ENCODE data around the gene IL16.
"Not testable (repeated sequence)": the region's sequence is repeated elsewhere in the genome, so short reads cannot be mapped to it uniquely, and the experiment has no call there.

Gene IL16

GRCh38 chr15:81196576-81197254, at the start of gene IL16:
Gene IL16, plus strand, starts transcription at chr15:81196879. Its CDS starts 28,521 bp downstream, at chr15:81225400.
- no peak for DNase-seq (ENCODE audit: low read depth in 4 of 4, low spot score in 1 of 4)

DNA sequence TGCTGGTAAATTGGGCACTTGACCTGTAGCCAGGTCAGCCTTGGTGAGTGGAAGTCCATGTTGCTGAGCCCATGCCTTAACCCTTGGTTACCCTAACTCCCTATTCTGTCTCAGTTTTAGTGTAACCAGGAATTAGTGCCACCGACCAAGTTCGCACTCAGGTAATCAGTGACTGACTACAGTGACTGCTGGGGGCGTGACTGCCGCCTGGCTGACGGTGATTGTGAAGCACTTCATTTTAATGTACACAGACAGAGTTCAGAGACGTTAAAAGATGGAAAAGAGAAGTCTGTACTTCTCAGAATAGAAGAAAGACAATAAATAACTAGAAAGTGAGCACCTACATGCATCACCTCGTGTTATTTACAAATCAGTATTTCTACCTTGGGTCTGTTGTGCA, 45.3 kb upstream of the IL16 start:
- DNase-seq (ENCODE audit: low read depth in 4 of 4, low spot score in 1 of 4) = no peak

- DNase-seq (ENCODE audit: low read depth in 4 of 4, low spot score in 1 of 4) = no peak
Observed at GRCh38 chr15:81152339-81152738, 44.3 kb upstream of the IL16 start.

DNA sequence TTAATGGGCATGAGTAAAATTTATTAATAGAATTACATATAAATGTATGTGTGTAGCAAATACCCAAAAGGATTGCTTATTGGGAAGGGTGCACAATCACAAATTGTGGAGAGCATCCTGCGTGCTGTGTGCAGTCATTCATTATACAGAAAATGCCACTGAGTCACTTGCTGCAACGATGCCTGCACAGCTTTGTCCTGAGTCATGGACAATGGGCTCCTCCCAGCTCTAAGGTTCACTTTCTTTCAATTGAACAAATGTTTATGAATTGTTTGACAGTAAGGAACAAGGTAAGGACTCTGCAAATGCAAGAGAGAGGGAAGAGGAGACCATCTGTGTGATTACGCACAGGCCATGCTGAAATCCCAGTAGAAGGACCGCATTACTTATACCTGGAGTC, 43.9 kb upstream of the IL16 start:
- no peak for DNase-seq (ENCODE audit: low read depth in 4 of 4, low spot score in 1 of 4)

- no peak for DNase-seq (ENCODE audit: low read depth in 4 of 4, low spot score in 1 of 4)
Observed at GRCh38 chr15:81155375-81156218, 41.1 kb upstream of the IL16 start.

GRCh38 chr15:81156324-81156723, 40.4 kb upstream of the IL16 start:
- no peak for DNase-seq (ENCODE audit: low read depth in 4 of 4, low spot score in 1 of 4)

DNA sequence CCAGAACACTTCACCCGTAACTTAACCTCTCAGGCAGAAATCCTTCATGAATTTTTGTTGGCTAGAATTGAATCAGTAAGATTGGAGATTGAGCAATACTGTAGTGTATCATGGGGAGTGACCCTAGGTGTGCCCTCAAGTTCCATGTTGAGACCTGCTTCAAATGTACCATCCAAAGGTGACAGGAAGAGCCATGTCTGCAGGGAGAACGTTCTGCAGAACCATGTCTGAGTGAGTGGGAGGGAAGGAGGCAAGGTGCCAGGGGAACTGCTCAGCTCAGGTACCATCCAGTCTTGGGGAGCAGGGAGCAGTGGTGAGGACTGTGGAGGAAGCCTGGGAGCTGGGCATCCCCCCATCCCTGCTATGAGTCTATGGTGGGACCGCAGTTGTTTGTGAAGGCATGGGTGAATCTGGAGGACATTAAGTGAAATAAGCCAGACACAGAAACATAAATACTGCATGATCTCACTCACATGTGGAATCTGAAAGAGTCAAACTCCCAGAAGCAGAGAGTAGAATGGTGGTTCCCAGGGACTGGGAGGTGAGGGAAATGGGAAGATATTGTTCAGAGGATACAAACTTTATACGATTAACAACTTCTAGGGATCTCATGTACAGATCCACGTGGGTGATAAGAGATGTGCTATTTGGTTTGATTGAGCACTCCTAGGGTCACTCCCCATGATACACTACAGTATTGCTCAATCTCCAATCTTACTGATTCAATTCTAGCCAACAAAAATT, 39.3 kb upstream of the IL16 start:
- no peak for DNase-seq (ENCODE audit: low read depth in 4 of 4, low spot score in 1 of 4)

DNA sequence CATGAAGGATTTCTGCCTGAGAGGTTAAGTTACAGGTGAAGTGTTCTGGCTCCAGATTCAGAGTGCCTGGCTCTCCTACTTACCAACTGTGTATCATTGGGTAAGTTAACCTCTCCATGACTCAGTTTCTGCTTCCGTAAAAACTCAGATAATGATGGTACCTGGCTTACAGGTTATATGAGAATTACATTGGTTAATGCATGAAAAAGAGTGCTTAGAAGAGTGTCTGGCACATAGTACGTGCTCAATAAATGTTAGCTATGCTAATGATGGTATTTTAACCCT, 38.8 kb upstream of the IL16 start:
- no peak for DNase-seq (ENCODE audit: low read depth in 4 of 4, low spot score in 1 of 4)

DNA sequence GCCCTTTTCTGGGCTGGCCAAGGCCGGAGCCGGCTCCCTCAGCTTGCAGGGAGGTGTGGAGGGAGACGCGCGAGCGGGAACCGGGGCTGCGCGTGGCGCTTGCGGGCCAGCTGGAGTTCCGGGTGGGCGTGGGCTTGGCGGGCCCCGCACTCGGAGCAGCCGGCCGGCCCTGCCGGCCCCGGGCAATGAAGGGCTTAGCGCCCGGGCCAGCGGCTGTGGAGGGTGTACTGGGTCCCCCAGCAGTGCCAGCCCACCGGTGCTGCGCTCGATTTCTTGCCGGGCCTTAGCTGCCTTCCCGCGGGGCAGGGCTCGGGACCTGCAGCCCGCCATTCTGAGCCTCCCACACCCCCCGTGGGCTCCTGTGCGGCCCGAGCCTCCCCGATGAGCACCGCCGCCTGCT, 38.1 kb upstream of the IL16 start:
- not testable (repeated sequence) for DNase-seq (ENCODE audit: low read depth in 4 of 4, low spot score in 1 of 4)

DNA sequence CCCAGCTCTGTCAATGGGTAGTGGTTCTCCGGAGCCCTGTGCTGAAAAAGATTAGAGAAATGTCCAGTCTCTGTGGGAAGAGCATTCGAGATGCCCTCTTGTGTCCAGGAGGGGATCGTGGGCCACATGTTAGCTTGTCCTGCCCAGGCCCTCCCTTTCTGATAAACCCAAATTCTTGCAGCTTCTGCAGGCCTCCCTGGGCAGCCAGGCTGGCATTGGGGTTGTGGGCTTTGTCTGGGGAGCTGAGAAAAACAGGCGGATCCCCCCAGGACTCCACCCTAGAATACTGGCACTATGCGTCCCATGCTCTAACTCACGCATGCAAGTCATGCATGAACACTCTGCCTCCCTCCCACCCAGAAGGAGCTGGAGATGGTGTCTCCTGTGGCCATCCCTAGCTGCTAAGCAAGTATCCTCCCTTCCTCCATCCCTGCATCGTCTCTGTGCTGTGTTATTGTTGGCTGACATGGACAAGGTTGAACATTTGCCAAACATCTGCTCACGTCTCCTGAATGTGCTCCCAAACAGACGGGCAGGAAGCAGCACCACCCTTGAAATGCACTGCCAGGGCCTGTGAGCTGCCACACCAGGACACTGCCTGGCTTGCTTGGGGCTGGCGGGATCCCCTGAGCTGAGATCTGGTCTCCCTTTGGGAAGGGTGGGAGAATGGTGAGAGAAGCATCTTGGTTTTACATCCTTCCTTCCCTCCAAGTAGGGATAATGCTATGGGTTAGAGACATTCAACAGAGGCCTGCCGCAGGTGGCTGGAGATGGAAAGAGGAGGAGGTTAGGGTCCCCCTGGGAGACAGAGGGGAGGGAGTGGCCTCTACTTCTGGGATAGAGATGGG, 36.1 kb upstream of the IL16 start:
- no peak for DNase-seq (ENCODE audit: low read depth in 4 of 4, low spot score in 1 of 4)

- no peak for DNase-seq (ENCODE audit: low read depth in 4 of 4, low spot score in 1 of 4)
Observed at GRCh38 chr15:81161160-81161673, 35.5 kb upstream of the IL16 start.

- DNase-seq (ENCODE audit: low read depth in 4 of 4, low spot score in 1 of 4) = no peak
Observed at GRCh38 chr15:81161851-81162250, 34.8 kb upstream of the IL16 start.

- no peak for DNase-seq (ENCODE audit: low read depth in 4 of 4, low spot score in 1 of 4)
Observed at GRCh38 chr15:81163961-81164800, 32.5 kb upstream of the IL16 start.

GRCh38 chr15:81165535-81165934, 31.1 kb upstream of the IL16 start:
- no peak for DNase-seq (ENCODE audit: low read depth in 4 of 4, low spot score in 1 of 4)

- no peak for DNase-seq (ENCODE audit: low read depth in 4 of 4, low spot score in 1 of 4)
Observed at GRCh38 chr15:81166636-81167305, 29.9 kb upstream of the IL16 start.

GRCh38 chr15:81168131-81168526, 28.6 kb upstream of the IL16 start:
- no peak for DNase-seq (ENCODE audit: low read depth in 4 of 4, low spot score in 1 of 4)

DNA sequence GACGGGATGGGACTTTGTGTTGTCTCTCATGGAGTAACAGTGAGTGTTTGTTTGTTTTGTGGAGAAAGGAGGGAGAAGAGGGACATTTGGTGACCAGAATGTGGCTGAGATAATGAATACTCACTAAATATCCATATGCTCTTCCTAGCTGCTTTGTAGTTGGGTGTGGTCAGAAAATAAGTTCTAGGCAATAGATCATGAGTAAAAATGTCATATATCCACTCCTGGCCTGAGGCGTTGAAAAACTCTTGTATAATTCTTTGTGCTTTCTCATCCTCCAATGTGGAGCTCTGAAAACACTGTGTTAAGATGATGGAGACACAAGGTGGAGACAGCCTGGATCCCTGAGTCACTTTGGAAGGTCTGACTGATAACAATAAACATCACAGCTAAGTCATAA, 28.0 kb upstream of the IL16 start:
- DNase-seq (ENCODE audit: low read depth in 4 of 4, low spot score in 1 of 4) = no peak

DNA sequence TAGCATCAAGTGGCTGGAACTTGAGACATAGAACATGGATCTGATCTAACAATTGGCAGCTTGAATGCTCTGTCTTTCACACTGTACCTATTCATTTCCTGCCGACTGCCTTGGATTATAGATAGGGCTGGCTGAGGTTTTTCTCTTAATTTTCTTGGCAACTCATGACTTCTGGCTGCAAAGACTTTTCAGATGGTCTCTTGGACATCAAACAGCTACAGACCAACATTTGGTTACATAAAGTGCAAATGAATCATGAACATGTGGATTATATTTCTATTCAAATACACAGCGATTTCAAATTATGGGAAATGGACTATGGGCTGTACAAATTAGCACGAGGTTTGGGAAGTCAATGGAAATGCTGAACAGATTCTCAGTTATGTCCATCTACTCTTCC, 26.2 kb upstream of the IL16 start:
- DNase-seq (ENCODE audit: low read depth in 4 of 4, low spot score in 1 of 4) = no peak

DNA sequence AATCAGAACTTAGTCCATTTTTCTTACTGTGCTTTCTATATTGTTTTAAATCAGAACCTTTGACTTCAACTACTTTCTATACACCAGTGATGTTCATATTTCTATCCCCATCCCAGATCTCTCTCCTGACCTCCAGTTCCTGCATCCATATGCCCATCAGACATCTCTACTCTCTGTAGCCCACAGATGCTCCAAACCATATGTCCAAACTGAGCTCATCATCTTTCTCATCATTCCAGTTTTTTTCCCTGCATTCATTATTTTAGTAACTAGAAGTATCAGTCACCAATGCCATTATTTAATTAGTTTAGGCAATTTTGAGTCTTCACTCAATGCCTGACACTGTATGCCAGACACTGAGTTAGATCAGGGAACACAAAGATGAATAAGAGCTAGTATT, 25.4 kb upstream of the IL16 start:
- no peak for DNase-seq (ENCODE audit: low read depth in 4 of 4, low spot score in 1 of 4)
